Mesothelial cell of epicardium (in vitro differentiated cells): ENCODE measurements around the gene CCDC66. TPM values are rescaled to one million over a fixed set of nuclear protein-coding genes. Genes with fewer than 3 reads are reported as not detected.
A peak's percentile ranks its signal among the peaks of the same experiment; 100 is the strongest.

Source experiments
- DNase-seq, 2 experiments: peaks; one replicate each; pipeline ENCODE4 v3.0.0; 2021; ENCODE audit warnings: low spot score in 2 of 2; ENCODE audit not compliant: unreplicated experiment in 2 of 2
- H3K27ac Mint-ChIP-seq: 2 replicates; pipeline ENCODE4 v1.8.0; 2021; ENCODE audit warnings: mixed read lengths
- H3K27me3 Mint-ChIP-seq: 2 replicates; pipeline ENCODE4 v1.8.0; 2021; ENCODE audit warnings: low read depth, mixed read lengths
- H3K36me3 Mint-ChIP-seq: 2 replicates; pipeline ENCODE4 v1.8.0; 2021; ENCODE audit warnings: mixed read lengths
- H3K4me1 Mint-ChIP-seq: 2 replicates; pipeline ENCODE4 v1.8.0; 2021; ENCODE audit warnings: mixed read lengths
- H3K4me3 Mint-ChIP-seq: 2 replicates; pipeline ENCODE4 v1.8.0; 2021; ENCODE audit warnings: mild to moderate bottlenecking, moderate library complexity, mixed read lengths
- H3K9me3 Mint-ChIP-seq: 2 replicates; pipeline ENCODE4 v1.8.0; 2021; ENCODE audit warnings: mixed read lengths
- total RNA-seq: library from RNA; stranded (reverse); gene quantifications from 3 replicates; pipeline ENCODE4 v1.2.1, GENCODE V29; 2021
- TF ChIP-seq, protein P1 (sequence below): fragments of 200-600 bp; sonication (generic); IDR thresholded peaks from one replicate; pipeline ENCODE4 v1.5.0; 2021; ENCODE audit warnings: antibody characterized with exemption; ENCODE audit not compliant: unreplicated experiment

The CCDC66 gene
- total RNA-seq, 1 donor from 2014 or later, result 36.2 TPM

- H3K9me3 Mint-ChIP-seq, result no peaks in the 10 kb centered on the region
- no peaks in the 10 kb centered on the region for H3K4me1 Mint-ChIP-seq
- TF ChIP-seq, protein P1, sequence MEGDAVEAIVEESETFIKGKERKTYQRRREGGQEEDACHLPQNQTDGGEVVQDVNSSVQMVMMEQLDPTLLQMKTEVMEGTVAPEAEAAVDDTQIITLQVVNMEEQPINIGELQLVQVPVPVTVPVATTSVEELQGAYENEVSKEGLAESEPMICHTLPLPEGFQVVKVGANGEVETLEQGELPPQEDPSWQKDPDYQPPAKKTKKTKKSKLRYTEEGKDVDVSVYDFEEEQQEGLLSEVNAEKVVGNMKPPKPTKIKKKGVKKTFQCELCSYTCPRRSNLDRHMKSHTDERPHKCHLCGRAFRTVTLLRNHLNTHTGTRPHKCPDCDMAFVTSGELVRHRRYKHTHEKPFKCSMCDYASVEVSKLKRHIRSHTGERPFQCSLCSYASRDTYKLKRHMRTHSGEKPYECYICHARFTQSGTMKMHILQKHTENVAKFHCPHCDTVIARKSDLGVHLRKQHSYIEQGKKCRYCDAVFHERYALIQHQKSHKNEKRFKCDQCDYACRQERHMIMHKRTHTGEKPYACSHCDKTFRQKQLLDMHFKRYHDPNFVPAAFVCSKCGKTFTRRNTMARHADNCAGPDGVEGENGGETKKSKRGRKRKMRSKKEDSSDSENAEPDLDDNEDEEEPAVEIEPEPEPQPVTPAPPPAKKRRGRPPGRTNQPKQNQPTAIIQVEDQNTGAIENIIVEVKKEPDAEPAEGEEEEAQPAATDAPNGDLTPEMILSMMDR, result no peak
- no peak overlapping the region for H3K27ac Mint-ChIP-seq
- H3K36me3 Mint-ChIP-seq, result peaks cover 40% of the 10 kb centered on the region
- no peak for DNase-seq
- H3K27me3 Mint-ChIP-seq, result no peaks in the 10 kb centered on the region
- H3K4me3 Mint-ChIP-seq, result no peak overlapping the region
Observed at GRCh38 chr3:56629047-56629446, 72.1 kb downstream of the CCDC66 start.

GRCh38 chr3:56629451-56629850 is 72.5 kb downstream of the CCDC66 start:
- Mint-ChIP-seq H3K4me1 (no peaks in the 10 kb centered on the region), H3K4me3 (no peak overlapping the region), H3K9me3 (no peaks in the 10 kb centered on the region), H3K27ac (peak overlapping the region; percentile 27), H3K27me3 (no peaks in the 10 kb centered on the region), H3K36me3 (peaks cover 40% of the 10 kb centered on the region)
- no peak for DNase-seq
- TF ChIP-seq, protein P1, result no peak

GRCh38 chr3:56630966-56631365 is 74.0 kb downstream of the CCDC66 start:
- peaks cover 44% of the 10 kb centered on the region for H3K36me3 Mint-ChIP-seq
- H3K27ac Mint-ChIP-seq, result no peak overlapping the region
- H3K4me1 Mint-ChIP-seq, result no peaks in the 10 kb centered on the region
- no peaks in the 10 kb centered on the region for H3K27me3 Mint-ChIP-seq
- H3K9me3 Mint-ChIP-seq, result no peaks in the 10 kb centered on the region
- no peak overlapping the region for H3K4me3 Mint-ChIP-seq
- DNase-seq, result no peak
- TF ChIP-seq, protein P1, result no peak

- H3K4me3 Mint-ChIP-seq, result no peak overlapping the region
- peaks cover 39% of the 10 kb centered on the region for H3K36me3 Mint-ChIP-seq
- no peaks in the 10 kb centered on the region for H3K27me3 Mint-ChIP-seq
- H3K4me1 Mint-ChIP-seq, result no peaks in the 10 kb centered on the region
- no peak overlapping the region for H3K27ac Mint-ChIP-seq
- DNase-seq, result no peak
- no peaks in the 10 kb centered on the region for H3K9me3 Mint-ChIP-seq
- TF ChIP-seq, protein P1, result no peak
Observed at GRCh38 chr3:56633181-56633580, 76.2 kb downstream of the CCDC66 start.

GRCh38 chr3:56633602-56634535 is 76.9 kb downstream of the CCDC66 start:
- Mint-ChIP-seq H3K4me3 (no peak overlapping the region), H3K36me3 (peaks cover 39% of the 10 kb centered on the region), H3K4me1 (no peaks in the 10 kb centered on the region), H3K27me3 (no peaks in the 10 kb centered on the region), H3K9me3 (no peaks in the 10 kb centered on the region), H3K27ac (peak overlapping the region; percentile 51)
- no peak for DNase-seq
- TF ChIP-seq, protein P1, result no peak
